DMS79 (cell line): ENCODE data around the gene SMIM20.

Experiments
- DNase-seq: peaks from one replicate; lab custom pipeline; 2025; lab: John Stamatoyannopoulos, UW

Gene SMIM20

GRCh38 chr4:25955705-25956104 is 41.7 kb downstream of the SMIM20 start:
- DNase-seq = no peak

- no peak for DNase-seq
These were observed 42.2 kb downstream of the SMIM20 start for GRCh38 chr4:25956260-25956659.

GRCh38 chr4:25958110-25958509 is 44.1 kb downstream of the SMIM20 start:
- DNase-seq = no peak

GRCh38 chr4:25962393-25962792 is 48.4 kb downstream of the SMIM20 start:
- no peak for DNase-seq

GRCh38 chr4:25965629-25966028 is 51.6 kb downstream of the SMIM20 start:
- DNase-seq = no peak

GRCh38 chr4:25966171-25966570 is 52.2 kb downstream of the SMIM20 start:
- no peak for DNase-seq

GRCh38 chr4:25969374-25970155 is 55.5 kb downstream of the SMIM20 start:
- no peak for DNase-seq

- DNase-seq = no peak
These were observed 56.2 kb downstream of the SMIM20 start for GRCh38 chr4:25970226-25970675.

- DNase-seq = peak; percentile 54
These were observed 56.8 kb downstream of the SMIM20 start for GRCh38 chr4:25970691-25971432.

- DNase-seq = no peak
These were observed 58.3 kb downstream of the SMIM20 start for GRCh38 chr4:25972366-25972765.

- DNase-seq = no peak
These were observed 59.1 kb downstream of the SMIM20 start for GRCh38 chr4:25972984-25973745.

- no peak for DNase-seq
These were observed 62.8 kb downstream of the SMIM20 start for GRCh38 chr4:25976780-25977179.

GRCh38 chr4:25977397-25978170 is 63.6 kb downstream of the SMIM20 start:
- no peak for DNase-seq

GRCh38 chr4:25978327-25978726 is 64.3 kb downstream of the SMIM20 start:
- DNase-seq = no peak
